GM21786 (cell line): ENCODE results near the gene RPGRIP1L.
"Not testable (repeated sequence)": the region's sequence is repeated elsewhere in the genome, so short reads cannot be mapped to it uniquely, and the experiment has no call there.

Experiments
- ATAC-seq: cut with Tn5 transposase; IDR thresholded peaks from one replicate; pipeline ENCODE4 v1.9.1; 2021; ENCODE audit not compliant: unreplicated experiment

RPGRIP1L gene

GRCh38 chr16:53713403-53714204 lies 9.9 kb upstream of the RPGRIP1L start:
- no peak for ATAC-seq

GRCh38 chr16:53712065-53712464 lies 8.4 kb upstream of the RPGRIP1L start:
- no peak for ATAC-seq

DNA sequence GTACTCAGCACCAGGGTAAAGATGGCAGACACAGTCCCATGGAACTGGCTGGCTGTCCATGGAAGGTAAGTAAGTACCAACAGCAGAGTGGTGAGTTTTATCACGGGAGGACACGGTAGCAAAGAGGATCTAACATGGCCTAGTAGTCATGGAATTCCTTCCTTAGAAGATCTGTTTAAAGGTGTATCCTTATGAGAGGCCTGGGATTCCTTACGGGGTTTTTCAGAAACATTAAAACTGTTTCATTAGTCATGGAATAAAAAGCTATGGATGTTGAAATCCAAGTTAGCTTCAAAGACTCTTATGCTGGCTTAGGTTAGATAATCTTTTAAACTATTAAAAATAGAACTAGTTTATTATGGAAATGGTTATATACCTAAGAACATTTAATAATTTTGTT lies 7.7 kb upstream of the RPGRIP1L start:
- no peak for ATAC-seq

GRCh38 chr16:53708490-53708889 lies 4.8 kb upstream of the RPGRIP1L start:
- ATAC-seq, result no peak

GRCh38 chr16:53707671-53708070 lies 4.0 kb upstream of the RPGRIP1L start:
- no peak for ATAC-seq

- ATAC-seq, result no peak
These were observed 770 bp upstream of the RPGRIP1L start for GRCh38 chr16:53704445-53704813.

GRCh38 chr16:53698271-53698670 lies 5.4 kb downstream of the RPGRIP1L start:
- not testable (repeated sequence) for ATAC-seq

GRCh38 chr16:53695070-53695469 lies 8.6 kb downstream of the RPGRIP1L start:
- no peak for ATAC-seq

DNA sequence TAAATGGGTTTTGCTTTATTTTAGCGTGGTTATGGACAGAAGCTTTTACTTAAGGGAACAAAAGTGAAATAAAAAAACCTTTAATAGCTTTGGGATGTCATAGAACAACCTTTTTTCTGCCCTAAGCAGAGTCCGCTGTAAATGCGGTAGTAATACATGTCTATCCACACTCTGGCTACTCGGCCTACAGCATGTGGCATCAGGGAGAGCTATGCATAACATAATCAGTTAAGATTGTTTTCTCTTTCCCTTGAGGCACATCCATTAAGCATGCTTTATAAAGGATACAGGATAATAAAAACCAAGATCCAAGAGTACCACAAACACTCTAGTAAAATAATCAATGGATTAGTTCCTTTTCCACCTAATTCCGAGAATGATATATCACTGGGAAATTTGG lies 10.3 kb downstream of the RPGRIP1L start:
- no peak for ATAC-seq

GRCh38 chr16:53692146-53692545 lies 11.5 kb downstream of the RPGRIP1L start:
- no peak for ATAC-seq

DNA sequence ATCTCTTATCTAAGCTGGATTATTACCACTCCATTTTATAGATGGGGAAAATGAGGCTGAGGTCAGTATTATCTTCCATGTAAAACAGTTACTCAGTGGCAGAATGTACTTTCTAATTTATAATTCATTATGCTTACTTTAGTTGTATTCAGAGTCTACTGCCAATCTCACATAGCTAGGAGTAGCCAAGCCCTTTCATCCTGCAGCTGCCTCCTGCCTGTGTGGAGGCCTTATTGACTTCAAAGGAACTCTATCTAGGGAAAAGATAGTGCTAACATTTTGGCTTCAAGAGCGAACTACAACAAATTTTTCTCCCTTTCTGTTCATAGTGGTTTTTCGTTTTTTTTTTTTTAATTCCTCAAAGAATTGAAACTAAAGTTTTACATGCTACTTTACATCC lies 12.9 kb downstream of the RPGRIP1L start:
- no peak for ATAC-seq

DNA sequence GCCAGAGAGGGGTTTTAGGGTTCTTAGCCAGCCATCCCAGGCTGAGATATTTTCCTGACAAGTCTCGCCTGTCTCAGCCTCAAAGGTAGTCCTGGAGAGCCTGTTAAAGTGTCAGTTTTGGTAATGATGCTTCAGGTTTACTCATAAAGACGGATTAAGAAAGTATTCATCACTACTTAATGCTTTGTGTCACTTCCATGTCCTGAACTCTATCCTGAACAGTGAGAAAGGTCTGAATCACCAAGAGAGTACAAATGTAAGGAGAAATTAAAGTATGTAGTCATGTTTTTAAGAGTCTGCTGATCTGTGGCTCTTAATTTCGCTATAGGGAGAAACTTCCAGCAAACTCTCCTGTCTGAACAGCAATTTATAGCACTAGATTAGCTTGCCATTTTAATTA lies 14.0 kb downstream of the RPGRIP1L start:
- no peak for ATAC-seq

GRCh38 chr16:53686710-53687109 lies 16.9 kb downstream of the RPGRIP1L start:
- ATAC-seq, result no peak

- not testable (repeated sequence) for ATAC-seq
These were observed 18.3 kb downstream of the RPGRIP1L start for GRCh38 chr16:53685334-53685733.

DNA sequence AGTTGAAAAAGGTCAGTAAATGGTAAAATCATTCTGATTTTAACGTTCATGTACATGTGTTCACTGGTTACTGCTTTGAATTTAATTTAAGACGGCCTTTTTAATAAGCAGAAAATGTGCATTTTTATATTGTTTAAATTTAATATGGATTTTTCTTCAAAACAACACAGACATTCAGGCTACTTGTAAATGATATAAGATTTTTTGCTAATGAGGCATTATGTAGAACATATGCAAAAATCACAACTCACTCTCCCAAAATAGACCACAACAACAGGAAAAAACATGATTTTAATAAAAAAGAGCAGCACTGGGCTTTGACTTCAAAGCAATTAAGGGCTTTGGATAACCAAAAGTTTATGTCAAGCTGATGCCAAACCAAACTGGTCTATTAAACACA lies 22.3 kb downstream of the RPGRIP1L start:
- no peak for ATAC-seq

DNA sequence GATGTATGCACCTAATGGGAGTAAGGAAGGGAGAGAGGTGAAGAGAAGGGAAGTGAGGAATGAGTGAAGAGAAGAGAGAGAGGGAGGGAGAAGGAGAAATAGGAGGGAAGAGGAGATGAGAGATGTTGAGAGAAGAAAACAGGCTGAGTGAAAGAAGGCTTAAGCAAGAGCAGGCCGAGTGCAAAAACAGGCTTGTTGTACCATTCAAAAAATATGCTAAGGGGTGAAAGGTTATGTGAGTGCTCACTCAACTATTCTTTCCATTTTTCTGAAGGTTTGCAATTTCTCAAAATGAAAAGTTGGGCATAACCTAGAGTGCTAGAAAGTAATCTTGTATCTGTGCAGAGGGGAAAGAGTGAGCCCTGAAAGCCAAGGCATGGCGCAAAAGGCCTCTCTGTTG lies 22.9 kb downstream of the RPGRIP1L start:
- ATAC-seq, result no peak

DNA sequence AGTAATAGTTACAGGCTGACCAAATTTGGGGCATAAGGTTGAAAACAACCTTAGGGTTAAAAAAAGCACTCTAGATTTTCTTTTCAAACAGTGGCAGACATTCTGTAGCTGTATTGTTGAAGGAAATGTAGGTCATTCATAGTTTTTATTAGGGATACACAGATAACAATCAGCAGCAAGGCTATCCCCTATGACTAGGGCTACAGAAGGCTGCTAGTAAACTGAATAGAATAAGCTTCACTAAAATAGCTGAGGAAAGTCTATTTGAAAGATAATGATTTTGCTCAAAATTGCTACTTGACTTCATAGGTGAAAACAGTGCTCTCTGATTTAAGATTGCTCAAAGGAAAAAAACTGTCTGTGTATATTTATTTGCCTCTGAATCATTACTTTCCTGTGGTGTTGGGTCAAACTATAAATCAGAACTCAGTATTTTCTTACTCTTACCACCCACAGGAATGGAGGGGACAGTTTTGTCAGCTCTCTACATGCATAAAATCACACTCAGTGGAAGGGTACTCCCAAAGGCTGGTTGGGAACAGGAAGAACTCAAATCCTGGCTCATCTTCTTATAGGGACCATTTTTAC lies 24.8 kb downstream of the RPGRIP1L start:
- ATAC-seq, result no peak

DNA sequence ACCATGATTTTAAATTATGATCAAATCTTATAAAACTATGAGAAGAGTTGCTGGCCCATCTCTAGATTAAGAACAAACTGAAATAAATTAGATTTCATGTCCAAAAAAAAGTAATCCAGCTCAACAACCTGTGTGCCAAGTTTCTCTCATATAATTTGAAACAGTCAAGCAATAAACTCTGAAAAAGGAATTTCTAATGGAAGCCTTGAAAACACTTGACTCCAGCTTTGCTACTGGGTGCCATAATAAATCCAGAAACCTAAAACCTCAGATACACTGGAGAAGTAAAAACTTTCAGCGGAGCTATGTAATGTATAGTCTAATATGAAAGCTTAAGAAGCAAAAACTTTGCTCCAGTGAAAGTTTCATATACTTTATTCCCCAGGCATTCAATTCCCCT lies 25.5 kb downstream of the RPGRIP1L start:
- ATAC-seq, result no peak

DNA sequence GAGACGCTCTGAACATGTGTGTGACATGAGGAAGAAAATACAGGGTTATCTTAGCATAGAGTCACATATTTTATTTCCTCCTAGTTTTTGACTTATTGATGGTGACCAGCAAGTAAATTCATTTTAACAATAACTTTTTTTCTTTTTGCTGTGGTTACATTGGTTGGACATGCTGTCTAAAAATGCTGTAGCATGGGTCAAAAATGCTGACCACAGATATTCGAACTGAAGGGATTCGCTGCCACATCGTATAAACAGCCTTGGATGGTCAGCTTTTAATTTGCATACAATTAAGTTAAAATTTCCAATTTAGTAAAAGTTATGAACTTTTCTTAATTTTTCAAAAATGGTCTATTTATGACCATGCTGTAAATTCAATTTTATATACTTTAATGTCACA lies 30.5 kb downstream of the RPGRIP1L start:
- no peak for ATAC-seq

DNA sequence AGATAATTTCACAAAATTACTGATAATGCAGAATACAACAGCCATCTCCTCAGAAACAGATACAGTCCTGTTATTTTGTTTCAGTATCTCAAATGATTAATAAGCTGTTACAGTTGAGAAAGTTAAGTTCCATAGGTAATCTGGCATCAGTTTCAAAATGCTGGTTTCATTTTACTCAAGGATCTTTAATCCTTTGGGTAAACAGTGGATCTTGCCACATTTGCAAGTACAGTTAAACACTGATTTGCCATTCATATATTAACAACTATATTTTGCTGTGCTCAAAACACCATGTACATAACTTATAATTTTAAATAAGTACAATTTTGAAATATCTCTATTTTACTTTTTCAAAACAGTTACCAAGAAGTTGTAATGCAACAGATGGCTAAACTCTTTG lies 31.2 kb downstream of the RPGRIP1L start:
- no peak for ATAC-seq

- ATAC-seq, result no peak
These were observed 34.8 kb downstream of the RPGRIP1L start for GRCh38 chr16:53668869-53669268.

DNA sequence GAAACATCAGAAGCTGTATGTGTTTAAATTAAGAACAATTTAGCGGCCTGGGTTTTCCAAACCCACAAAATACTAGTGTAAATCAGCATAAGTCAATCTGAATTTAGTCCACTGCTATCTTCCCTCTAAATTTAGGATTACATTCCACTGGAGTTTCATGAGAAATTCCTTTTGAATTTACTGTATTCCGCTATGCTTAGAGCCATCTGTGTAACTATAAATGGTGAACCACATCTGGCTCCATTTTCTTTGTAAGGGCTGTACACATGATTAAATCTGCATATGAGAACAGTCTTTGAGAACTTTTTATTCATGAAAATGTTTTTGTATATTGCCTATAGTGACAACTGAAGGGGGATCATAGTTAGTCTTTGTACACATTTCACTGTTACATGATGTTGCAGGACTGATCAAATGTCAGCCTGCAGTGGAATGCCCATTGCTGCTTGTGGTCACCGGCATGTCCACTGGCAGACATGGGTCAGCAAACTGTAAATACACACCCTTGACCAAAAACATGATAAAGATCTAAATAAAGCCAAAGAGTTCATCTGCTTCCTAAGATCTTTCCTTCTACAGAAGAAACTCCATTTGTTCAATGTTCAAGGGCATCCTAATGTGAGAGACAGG lies 36.8 kb downstream of the RPGRIP1L start:
- ATAC-seq, result no peak
